GM18508 (cell line): ENCODE results near the gene MPP3.

ENCODE experiments used
- ATAC-seq: cut with Tn5 transposase; IDR thresholded peaks from one replicate; pipeline ENCODE4 v1.9.1; 2021; ENCODE audit warnings: moderate number of reproducible peaks; ENCODE audit not compliant: insufficient read depth, unreplicated experiment

The MPP3 gene

GRCh38 chr17:43834106-43834505 lies 1.2 kb upstream of the MPP3 start:
- no peak for ATAC-seq

- ATAC-seq, result no peak
Observed at GRCh38 chr17:43832168-43832975, 574 bp downstream of the MPP3 start.

GRCh38 chr17:43831633-43832032 lies 1.3 kb downstream of the MPP3 start:
- no peak for ATAC-seq

- no peak for ATAC-seq
Observed at GRCh38 chr17:43830510-43831140, 2.3 kb downstream of the MPP3 start.

- no peak for ATAC-seq
Observed at GRCh38 chr17:43829738-43830137, 3.2 kb downstream of the MPP3 start.

- no peak for ATAC-seq
Observed at GRCh38 chr17:43827596-43827995, 5.3 kb downstream of the MPP3 start.

GRCh38 chr17:43826206-43826605 lies 6.7 kb downstream of the MPP3 start:
- no peak for ATAC-seq

GRCh38 chr17:43825567-43825966 lies 7.4 kb downstream of the MPP3 start:
- no peak for ATAC-seq

- no peak for ATAC-seq
Observed at GRCh38 chr17:43823350-43824084, 9.4 kb downstream of the MPP3 start.

GRCh38 chr17:43822570-43823190 lies 10.3 kb downstream of the MPP3 start:
- no peak for ATAC-seq

GRCh38 chr17:43820759-43821158 lies 12.2 kb downstream of the MPP3 start:
- no peak for ATAC-seq

GRCh38 chr17:43818966-43819365 lies 14.0 kb downstream of the MPP3 start:
- ATAC-seq, result no peak

- ATAC-seq, result no peak
Observed at GRCh38 chr17:43817826-43818225, 15.1 kb downstream of the MPP3 start.

GRCh38 chr17:43816336-43817320 lies 16.3 kb downstream of the MPP3 start:
- ATAC-seq, result no peak

GRCh38 chr17:43814714-43815113 lies 18.2 kb downstream of the MPP3 start:
- no peak for ATAC-seq

- ATAC-seq, result no peak
Observed at GRCh38 chr17:43814026-43814425, 18.9 kb downstream of the MPP3 start.

- no peak for ATAC-seq
Observed at GRCh38 chr17:43813386-43813785, 19.6 kb downstream of the MPP3 start.

- ATAC-seq, result no peak
Observed at GRCh38 chr17:43812396-43813265, 20.3 kb downstream of the MPP3 start.

GRCh38 chr17:43810823-43811222 lies 22.1 kb downstream of the MPP3 start:
- no peak for ATAC-seq
